Activated T-cell treated with anti-CD3 and anti-CD28 coated beads, Interleukin-2, amount 50 U/mL, for 4 hours (primary cell): ENCODE data around the gene NCMAP. TPM values are rescaled to one million over a fixed set of nuclear protein-coding genes. Genes with fewer than 3 reads are reported as not detected.

Experiments used
- ATAC-seq, 2 donors: fragments of 200-7000 bp; cut with Tn5 transposase; one replicate each; pipeline ENCODE4 v1.10.0; 2021
- DNase-seq: peaks from one replicate; pipeline ENCODE4 v3.0.0-alpha.2; 2020
- H3K27me3 Mint-ChIP-seq: one replicate; pipeline ENCODE4 v1.8.0; 2021; ENCODE audit warnings: low read depth, mixed read lengths
- H3K36me3 Mint-ChIP-seq: one replicate; pipeline ENCODE4 v1.8.0; 2022; ENCODE audit warnings: mixed read lengths; ENCODE audit not compliant: insufficient read depth
- H3K4me1 Mint-ChIP-seq: one replicate; pipeline ENCODE4 v1.8.0; 2021; ENCODE audit warnings: low read depth, mixed read lengths
- H3K4me3 Mint-ChIP-seq: one replicate; pipeline ENCODE4 v1.8.0; 2021; ENCODE audit warnings: mild to moderate bottlenecking, moderate library complexity, mixed read lengths
- H3K9me3 Mint-ChIP-seq: one replicate; pipeline ENCODE4 v1.8.0; 2021; ENCODE audit warnings: mixed read lengths
- total RNA-seq, 3 donors: library from RNA; stranded (reverse); gene quantifications; one replicate each; pipeline ENCODE4 v1.2.1, GENCODE V29; 2021

NCMAP gene
- total RNA-seq, 3 donors from 2014 or later = 0.08 to 0.10 TPM; not detected in 1

DNA sequence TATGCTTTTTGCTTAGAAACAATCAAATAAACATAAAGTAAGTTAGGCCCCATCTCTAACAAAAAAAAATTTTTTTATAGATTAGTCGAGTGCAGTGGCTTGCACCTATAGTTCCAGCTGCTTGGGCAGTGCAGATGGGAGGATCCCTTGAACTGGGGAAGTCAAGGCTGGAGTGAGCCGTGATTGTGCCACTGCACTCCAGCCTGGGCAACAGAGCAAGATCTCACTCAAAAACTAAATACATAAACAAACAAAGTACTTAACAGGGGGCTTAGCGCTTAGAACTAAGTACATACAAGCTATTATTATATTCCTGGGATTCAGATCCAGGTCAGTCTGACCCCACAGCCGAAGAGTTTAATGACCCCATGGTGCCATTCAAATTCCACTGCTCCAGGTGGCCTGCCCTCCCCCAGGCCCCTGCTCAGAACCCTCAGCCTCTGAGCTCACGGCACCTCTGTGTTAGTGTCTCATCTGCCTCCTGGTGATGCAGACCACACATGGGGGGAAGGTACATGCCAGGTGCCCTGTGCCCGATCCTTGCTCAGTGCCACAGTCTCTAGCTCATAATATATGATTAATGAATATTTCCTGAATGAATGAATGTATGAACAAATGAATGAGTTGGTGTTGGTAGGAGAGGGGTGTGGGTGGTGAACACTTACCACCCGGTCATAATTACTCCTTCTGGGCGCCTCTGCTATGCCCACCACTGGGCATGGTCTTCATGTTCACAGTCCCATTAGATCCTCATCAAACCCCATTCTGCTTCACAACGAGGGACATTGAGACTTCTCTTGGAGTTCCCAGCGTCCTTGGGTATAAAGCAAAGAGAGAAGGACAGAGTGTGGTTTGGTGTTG lies 14.6 kb downstream of the NCMAP start:
- Mint-ChIP-seq H3K4me1 (peaks cover 2% of the 10 kb centered on the region), H3K4me3 (no peak overlapping the region), H3K9me3 (no peaks in the 10 kb centered on the region), H3K36me3 (no peaks in the 10 kb centered on the region), H3K27me3 (no peaks in the 10 kb centered on the region)
- ATAC-seq (no peak), DNase-seq (no peak)

DNA sequence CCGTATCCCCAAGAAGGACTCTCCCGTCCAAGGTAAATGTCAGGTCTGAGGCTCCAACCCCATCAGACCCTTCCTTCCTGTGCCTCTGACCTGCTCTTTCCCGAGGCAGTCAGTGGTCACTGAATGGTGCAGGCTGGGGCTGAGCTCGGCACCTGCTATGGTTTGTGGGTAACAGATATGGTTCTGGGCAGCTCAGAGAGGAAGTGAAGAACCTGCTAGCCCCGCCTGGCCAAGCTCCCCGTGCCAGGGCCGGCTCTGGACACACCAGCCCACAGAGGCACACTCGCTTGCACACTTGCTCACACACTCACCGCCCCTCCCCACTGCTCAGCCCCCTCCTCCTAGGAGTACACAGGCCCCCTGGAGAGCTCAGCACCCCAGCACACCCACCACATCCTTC lies 16.4 kb downstream of the NCMAP start:
- no peak for ATAC-seq

GRCh38 chr1:24575905-24576587 lies 20.2 kb downstream of the NCMAP start:
- Mint-ChIP-seq H3K4me1 (no peaks in the 10 kb centered on the region), H3K36me3 (no peaks in the 10 kb centered on the region), H3K9me3 (peaks cover 4% of the 10 kb centered on the region), H3K4me3 (no peak overlapping the region), H3K27me3 (no peaks in the 10 kb centered on the region)
- no peak for DNase-seq
- ATAC-seq = no peak

More for the DNA sequence above, 16.4 kb downstream of the NCMAP start:
- H3K36me3 Mint-ChIP-seq = no peaks in the 10 kb centered on the region
- H3K27me3 Mint-ChIP-seq = no peaks in the 10 kb centered on the region
- no peak for DNase-seq
- no peak overlapping the region for H3K4me3 Mint-ChIP-seq
- peaks cover 2% of the 10 kb centered on the region for H3K4me1 Mint-ChIP-seq
- H3K9me3 Mint-ChIP-seq = no peaks in the 10 kb centered on the region

GRCh38 chr1:24578846-24579245 lies 23.0 kb downstream of the NCMAP start:
- Mint-ChIP-seq H3K9me3 (peaks cover 4% of the 10 kb centered on the region), H3K4me1 (no peaks in the 10 kb centered on the region), H3K27me3 (no peaks in the 10 kb centered on the region), H3K36me3 (no peaks in the 10 kb centered on the region), H3K4me3 (no peak overlapping the region)
- DNase-seq (no peak), ATAC-seq (no peak)

GRCh38 chr1:24580756-24581155 lies 24.9 kb downstream of the NCMAP start:
- Mint-ChIP-seq H3K4me1 (no peaks in the 10 kb centered on the region), H3K9me3 (peaks cover 4% of the 10 kb centered on the region), H3K27me3 (no peaks in the 10 kb centered on the region), H3K36me3 (no peaks in the 10 kb centered on the region), H3K4me3 (no peak overlapping the region)
- ATAC-seq (no peak), DNase-seq (no peak)

GRCh38 chr1:24584171-24584647 lies 28.3 kb downstream of the NCMAP start:
- H3K36me3 Mint-ChIP-seq = no peaks in the 10 kb centered on the region

GRCh38 chr1:24586119-24586518 lies 30.2 kb downstream of the NCMAP start:
- H3K9me3 Mint-ChIP-seq = no peaks in the 10 kb centered on the region
- ATAC-seq (no peak), DNase-seq (no peak)
- no peaks in the 10 kb centered on the region for H3K27me3 Mint-ChIP-seq
- no peak overlapping the region for H3K4me3 Mint-ChIP-seq
- H3K36me3 Mint-ChIP-seq = no peaks in the 10 kb centered on the region
- H3K4me1 Mint-ChIP-seq = peaks cover 5% of the 10 kb centered on the region

More at GRCh38 chr1:24584171-24584647, 28.3 kb downstream of the NCMAP start:
- Mint-ChIP-seq H3K27me3 (no peaks in the 10 kb centered on the region), H3K4me1 (peaks cover 5% of the 10 kb centered on the region), H3K9me3 (peaks cover 2% of the 10 kb centered on the region), H3K4me3 (no peak overlapping the region)
- DNase-seq (no peak), ATAC-seq (no peak)

- Mint-ChIP-seq H3K36me3 (no peaks in the 10 kb centered on the region), H3K9me3 (no peaks in the 10 kb centered on the region), H3K4me3 (peak overlapping the region; percentile 19), H3K4me1 (peaks cover 5% of the 10 kb centered on the region), H3K27me3 (peaks cover 2% of the 10 kb centered on the region)
- ATAC-seq (peak; percentile 96 to 97), DNase-seq (peak; percentile 35)
Measured at GRCh38 chr1:24586970-24587820, 31.3 kb downstream of the NCMAP start.

GRCh38 chr1:24588573-24588972 lies 32.7 kb downstream of the NCMAP start:
- Mint-ChIP-seq H3K36me3 (no peaks in the 10 kb centered on the region), H3K27me3 (peaks cover 2% of the 10 kb centered on the region), H3K9me3 (no peaks in the 10 kb centered on the region), H3K4me3 (no peak overlapping the region), H3K4me1 (peaks cover 5% of the 10 kb centered on the region)
- ATAC-seq = no peak
- no peak for DNase-seq

GRCh38 chr1:24589200-24589599 lies 33.3 kb downstream of the NCMAP start:
- Mint-ChIP-seq H3K27me3 (peaks cover 2% of the 10 kb centered on the region), H3K4me1 (peaks cover 5% of the 10 kb centered on the region), H3K36me3 (no peaks in the 10 kb centered on the region), H3K9me3 (no peaks in the 10 kb centered on the region), H3K4me3 (no peak overlapping the region)
- ATAC-seq (no peak), DNase-seq (no peak)

DNA sequence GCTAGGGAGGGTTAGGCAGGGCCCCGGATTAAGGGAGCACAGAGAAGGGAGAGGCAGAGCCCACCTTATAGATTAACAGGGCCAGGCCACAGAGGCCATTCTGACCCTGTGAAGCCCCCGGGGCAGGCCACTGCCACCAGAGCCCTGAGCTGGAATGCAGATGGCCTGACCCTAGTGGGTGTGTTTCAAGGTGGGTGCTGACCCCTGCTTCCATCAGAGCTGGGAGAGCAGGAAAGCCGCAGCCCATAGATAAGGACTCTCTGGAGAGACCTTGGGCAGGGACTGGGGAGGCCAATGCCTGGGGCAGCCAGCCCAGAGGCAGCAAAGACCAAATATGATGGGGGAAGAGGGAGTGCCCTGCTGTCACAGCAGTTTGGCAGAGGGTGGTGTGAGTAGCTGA lies 35.9 kb downstream of the NCMAP start:
- Mint-ChIP-seq H3K4me1 (peaks cover 3% of the 10 kb centered on the region), H3K4me3 (no peak overlapping the region), H3K36me3 (no peaks in the 10 kb centered on the region), H3K27me3 (peaks cover 13% of the 10 kb centered on the region), H3K9me3 (no peaks in the 10 kb centered on the region)
- DNase-seq = no peak
- ATAC-seq = no peak

- peaks cover 14% of the 10 kb centered on the region for H3K27me3 Mint-ChIP-seq
Measured at GRCh38 chr1:24594328-24594598, 38.4 kb downstream of the NCMAP start.

DNA sequence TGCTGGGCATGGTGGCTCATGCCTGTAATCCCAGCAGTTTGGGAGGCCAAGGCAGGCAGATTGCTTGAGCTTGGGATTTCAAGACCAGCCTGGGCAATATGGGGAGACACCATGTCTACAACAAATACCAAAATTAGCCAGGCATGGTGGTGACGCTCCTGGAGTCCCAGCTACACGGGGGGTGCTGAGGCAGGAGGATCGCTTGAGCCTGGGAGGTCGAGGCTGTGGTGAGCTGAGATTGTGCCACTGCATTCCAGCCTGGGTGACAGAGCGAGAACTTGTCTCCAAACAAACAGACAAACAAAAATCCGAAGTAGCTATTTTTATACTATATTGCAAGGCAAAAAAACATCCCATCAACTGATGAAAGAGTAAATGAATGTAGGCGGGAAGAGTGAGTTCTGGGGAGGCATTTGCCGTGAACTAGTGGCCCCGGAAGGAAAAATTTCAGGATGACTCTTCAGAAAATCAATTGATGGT lies 40.6 kb downstream of the NCMAP start:
- ATAC-seq = no peak
- H3K4me1 Mint-ChIP-seq = no peaks in the 10 kb centered on the region
- H3K36me3 Mint-ChIP-seq = no peaks in the 10 kb centered on the region
- no peaks in the 10 kb centered on the region for H3K9me3 Mint-ChIP-seq
- no peak for DNase-seq
- no peak overlapping the region for H3K4me3 Mint-ChIP-seq
- H3K27me3 Mint-ChIP-seq = peaks cover 14% of the 10 kb centered on the region

More at GRCh38 chr1:24594328-24594598, 38.4 kb downstream of the NCMAP start:
- ATAC-seq (no peak), DNase-seq (no peak)
- Mint-ChIP-seq H3K4me1 (no peaks in the 10 kb centered on the region), H3K4me3 (no peak overlapping the region), H3K36me3 (no peaks in the 10 kb centered on the region), H3K9me3 (no peaks in the 10 kb centered on the region)

DNA sequence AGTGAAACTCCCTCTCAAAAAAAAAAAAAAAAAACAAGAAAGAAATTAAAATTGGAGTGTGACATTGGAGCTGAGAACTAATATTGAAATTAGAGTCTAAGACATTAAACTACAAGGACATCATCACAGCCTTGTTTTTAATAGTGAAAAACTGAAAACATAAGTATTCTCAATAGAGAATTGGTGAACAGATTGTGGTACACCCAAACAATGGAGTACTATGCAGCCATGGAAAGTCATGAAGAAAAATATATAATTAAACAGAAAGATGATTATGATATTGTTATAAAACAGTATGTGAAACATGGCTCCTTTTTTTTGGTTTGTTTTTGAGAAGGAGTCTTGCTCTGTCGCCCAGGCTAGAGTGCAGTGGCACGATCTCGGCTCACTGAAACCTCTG lies 43.4 kb downstream of the NCMAP start:
- Mint-ChIP-seq H3K27me3 (peaks cover 12% of the 10 kb centered on the region), H3K36me3 (no peaks in the 10 kb centered on the region), H3K4me3 (no peak overlapping the region), H3K9me3 (no peaks in the 10 kb centered on the region), H3K4me1 (no peaks in the 10 kb centered on the region)
- no peak for ATAC-seq
- no peak for DNase-seq
